ENCODE data around the gene DOCK2.

The DOCK2 gene

GRCh38 chr5:169913479-169913878 is 276.4 kb downstream of the DOCK2 start:
- H3K4me3 ChIP-seq (ENCODE audit: severe bottlenecking): no peak overlapping the region
- H3K36me3 ChIP-seq (ENCODE audit: low read depth): no peaks in the 10 kb centered on the region
- H3K4me1 ChIP-seq (ENCODE audit: insufficient read depth, poor library complexity, severe bottlenecking): no peaks in the 10 kb centered on the region
- no peaks in the 10 kb centered on the region for H3K9me3 ChIP-seq (ENCODE audit: severe bottlenecking)
- H3K27ac ChIP-seq (ENCODE audit: poor library complexity, severe bottlenecking): no peak overlapping the region
- no peaks in the 10 kb centered on the region for H3K27me3 ChIP-seq (ENCODE audit: insufficient read depth, poor library complexity, severe bottlenecking)
- ATAC-seq (ENCODE audit: low read depth) (no peak), DNase-seq (ENCODE audit: low spot score) (no peak)
- no peak for TF ChIP-seq CTCF (IDR thresholded peaks at IDR 0.05; ENCODE audit: poor library complexity, severe bottlenecking)

- Histone ChIP-seq H3K9me3 (ENCODE audit: severe bottlenecking) (no peaks in the 10 kb centered on the region), H3K36me3 (ENCODE audit: low read depth) (no peaks in the 10 kb centered on the region), H3K4me3 (ENCODE audit: severe bottlenecking) (no peak overlapping the region), H3K27me3 (ENCODE audit: insufficient read depth, poor library complexity, severe bottlenecking) (no peaks in the 10 kb centered on the region), H3K27ac (ENCODE audit: poor library complexity, severe bottlenecking) (no peak overlapping the region), H3K4me1 (ENCODE audit: insufficient read depth, poor library complexity, severe bottlenecking) (no peaks in the 10 kb centered on the region)
- DNase-seq (ENCODE audit: low spot score) (no peak), ATAC-seq (ENCODE audit: low read depth) (peak; percentile 49; the same call in 2 of the 3 replicates)
- no peak for TF ChIP-seq CTCF (IDR thresholded peaks at IDR 0.05; ENCODE audit: poor library complexity, severe bottlenecking)
Observed at GRCh38 chr5:169914766-169915165, 277.7 kb downstream of the DOCK2 start.

- no peaks in the 10 kb centered on the region for H3K36me3 ChIP-seq (ENCODE audit: low read depth)
- no peak for TF ChIP-seq CTCF (IDR thresholded peaks at IDR 0.05; ENCODE audit: poor library complexity, severe bottlenecking)
- no peak overlapping the region for H3K27ac ChIP-seq (ENCODE audit: poor library complexity, severe bottlenecking)
- no peaks in the 10 kb centered on the region for H3K9me3 ChIP-seq (ENCODE audit: severe bottlenecking)
- no peak for DNase-seq (ENCODE audit: low spot score)
- no peaks in the 10 kb centered on the region for H3K4me1 ChIP-seq (ENCODE audit: insufficient read depth, poor library complexity, severe bottlenecking)
- H3K4me3 ChIP-seq (ENCODE audit: severe bottlenecking): no peak overlapping the region
- no peak for ATAC-seq (ENCODE audit: low read depth)
- H3K27me3 ChIP-seq (ENCODE audit: insufficient read depth, poor library complexity, severe bottlenecking): no peaks in the 10 kb centered on the region
Observed at GRCh38 chr5:169917500-169917899, 280.4 kb downstream of the DOCK2 start.

- H3K4me3 ChIP-seq (ENCODE audit: severe bottlenecking): no peak overlapping the region
- H3K9me3 ChIP-seq (ENCODE audit: severe bottlenecking): no peaks in the 10 kb centered on the region
- TF ChIP-seq CTCF (IDR thresholded peaks at IDR 0.05; ENCODE audit: poor library complexity, severe bottlenecking): no peak
- ATAC-seq (ENCODE audit: low read depth) (no peak), DNase-seq (ENCODE audit: low spot score) (no peak)
- no peaks in the 10 kb centered on the region for H3K27me3 ChIP-seq (ENCODE audit: insufficient read depth, poor library complexity, severe bottlenecking)
- no peaks in the 10 kb centered on the region for H3K4me1 ChIP-seq (ENCODE audit: insufficient read depth, poor library complexity, severe bottlenecking)
- no peaks in the 10 kb centered on the region for H3K36me3 ChIP-seq (ENCODE audit: low read depth)
- H3K27ac ChIP-seq (ENCODE audit: poor library complexity, severe bottlenecking): no peak overlapping the region
Observed at GRCh38 chr5:169918228-169918627, 281.2 kb downstream of the DOCK2 start.

- DNase-seq (ENCODE audit: low spot score) (no peak), ATAC-seq (ENCODE audit: low read depth) (no peak)
- H3K4me1 ChIP-seq (ENCODE audit: insufficient read depth, poor library complexity, severe bottlenecking): no peaks in the 10 kb centered on the region
- H3K36me3 ChIP-seq (ENCODE audit: low read depth): no peaks in the 10 kb centered on the region
- H3K27me3 ChIP-seq (ENCODE audit: insufficient read depth, poor library complexity, severe bottlenecking): no peaks in the 10 kb centered on the region
- TF ChIP-seq CTCF (IDR thresholded peaks at IDR 0.05; ENCODE audit: poor library complexity, severe bottlenecking): no peak
- no peak overlapping the region for H3K4me3 ChIP-seq (ENCODE audit: severe bottlenecking)
- no peaks in the 10 kb centered on the region for H3K9me3 ChIP-seq (ENCODE audit: severe bottlenecking)
- H3K27ac ChIP-seq (ENCODE audit: poor library complexity, severe bottlenecking): no peak overlapping the region
Observed at GRCh38 chr5:169920474-169920873, 283.4 kb downstream of the DOCK2 start.
